H1 (cell line): ENCODE data around the gene BSCL2. TPM values are rescaled to one million over a fixed set of nuclear protein-coding genes. Genes with fewer than 3 reads are reported as not detected.

ENCODE experiments used
- CTCF ChIA-PET: fragments of 300-600 bp; sonication (Branson Sonifier 250); formaldehyde crosslinking; loops from one replicate; lab custom pipeline; 2021; ENCODE audit not compliant: partially characterized antibody; lab: Charles Lee
- POLR2A ChIA-PET: fragments of 300-600 bp; sonication (Branson Sonifier 250); formaldehyde crosslinking; loops from one replicate; lab custom pipeline; 2021; ENCODE audit warnings: inconsistent platforms; ENCODE audit not compliant: partially characterized antibody; lab: Charles Lee
- DNase-seq, 2 experiments: peaks; one replicate each; pipeline versions ENCODE4 v3.0.0 to v3.0.0-alpha.2; 2010 to 2022; ENCODE audit warnings: low spot score in 2 of 2, low read depth in 1 of 2, mixed read lengths in 1 of 2
- FAIRE-seq: peaks from 2 replicates; lab custom pipeline; 2011; peaks lifted over from hg19 to GRCh38; lab: Jason Lieb, UNC
- H2AFZ ChIP-seq: 2 replicates; pipeline ENCODE4 v1.8.1; 2012; ENCODE audit warnings: low read length, inconsistent platforms
- H2AK5ac ChIP-seq: 2 replicates; pipeline ENCODE4 v1.6.1; 2013; ENCODE audit warnings: low read depth, low read length
- H2BK120ac ChIP-seq: replicated peaks from 2 replicates; pipeline ENCODE3; 2013; ENCODE audit warnings: low read depth, low read length, inconsistent platforms
- H2BK12ac ChIP-seq: 2 replicates; pipeline ENCODE4 v1.6.1; 2013; ENCODE audit warnings: low read depth, low read length
- H2BK15ac ChIP-seq: 2 replicates; pipeline ENCODE4 v1.6.1; 2013; ENCODE audit warnings: low read length
- H2BK20ac ChIP-seq: 2 replicates; pipeline ENCODE4 v1.6.1; 2013; ENCODE audit warnings: low read length
- H2BK5ac ChIP-seq: 2 replicates; pipeline ENCODE4 v1.6.1; 2013; ENCODE audit warnings: low read depth, low read length
- H3K14ac ChIP-seq: 2 replicates; pipeline ENCODE4 v1.6.1; 2013; ENCODE audit warnings: inconsistent platforms; ENCODE audit not compliant: insufficient read length
- H3K18ac ChIP-seq: 2 replicates; pipeline ENCODE4 v1.6.1; 2013; ENCODE audit warnings: low read length; ENCODE audit errors: extremely low read depth
- H3K23ac ChIP-seq: 2 replicates; pipeline ENCODE4 v1.6.1; 2013; ENCODE audit warnings: inconsistent platforms; ENCODE audit not compliant: insufficient read length
- H3K23me2 ChIP-seq: 2 replicates; pipeline ENCODE4 v1.6.1; 2013; ENCODE audit warnings: low read depth, low read length
- H3K27ac ChIP-seq: 2 replicates; pipeline ENCODE4 v1.6.1; 2011; ENCODE audit warnings: low read depth, low read length, inconsistent platforms
- H3K27me3 ChIP-seq, 4 experiments: replicated peaks in 1 of 4; 1 replicate in 1 of 4; 2 replicates in 3 of 4; pipeline versions ENCODE4 v1.6.1 to v1.8.1; 2011 to 2013; ENCODE audit warnings: low read length in 3 of 4, mild to moderate bottlenecking in 3 of 4, inconsistent platforms in 2 of 4, mixed read lengths in 2 of 4, moderate library complexity in 1 of 4; ENCODE audit not compliant: control insufficient read depth in 3 of 4, insufficient read depth in 3 of 4; ENCODE audit errors: extremely low read depth in 1 of 4
- H3K36me3 ChIP-seq, 4 experiments: 2 replicates each; pipeline versions ENCODE4 v1.6.1 to v1.8.1; 2011 to 2013; ENCODE audit warnings: mild to moderate bottlenecking in 4 of 4, low read length in 3 of 4, moderate library complexity in 2 of 4, control low read depth in 1 of 4, inconsistent platforms in 1 of 4; ENCODE audit not compliant: insufficient read depth in 4 of 4, control insufficient read depth in 2 of 4
- H3K4ac ChIP-seq: replicated peaks from 2 replicates; pipeline ENCODE3; 2013; ENCODE audit warnings: low read length, low read depth, mixed read lengths, inconsistent platforms; ENCODE audit not compliant: insufficient read length
- H3K4me1 ChIP-seq, 4 experiments: replicated peaks in 1 of 4; 1 replicate in 1 of 4; 2 replicates in 3 of 4; pipeline versions ENCODE4 v1.6.1 to v1.8.1; 2011 to 2013; ENCODE audit warnings: low read length in 3 of 4, inconsistent platforms in 2 of 4, mixed read lengths in 1 of 4; ENCODE audit not compliant: insufficient read depth in 4 of 4, control insufficient read depth in 3 of 4
- H3K4me2 ChIP-seq, 2 experiments: 2 replicates each; pipeline versions ENCODE4 v1.6.1 to v1.8.1; 2011 to 2013; ENCODE audit warnings: low read depth in 2 of 2, low read length in 2 of 2, control low read depth in 1 of 2, inconsistent platforms in 1 of 2, mild to moderate bottlenecking in 1 of 2; ENCODE audit not compliant: insufficient read depth in 1 of 2
- H3K4me3 ChIP-seq, 4 experiments: fragments of 200-600, 300-600 bp in 1 of 4; sonication (generic), shearing (Covaris generic), sonication (Bioruptor Twin) in 1 of 4; 2 replicates each; pipeline versions ENCODE4 v1.5.1 to v1.8.1; 2011 to 2016; ENCODE audit warnings: low read length in 4 of 4, low read depth in 3 of 4, control low read depth in 2 of 4, inconsistent platforms in 2 of 4, mild to moderate bottlenecking in 2 of 4, mixed read lengths in 1 of 4, moderate library complexity in 1 of 4; ENCODE audit not compliant: insufficient read depth in 2 of 4; ENCODE audit errors: extremely low read depth in 1 of 4
- H3K56ac ChIP-seq: replicated peaks from 2 replicates; pipeline ENCODE3; 2013; ENCODE audit warnings: low read depth, mild to moderate bottlenecking, mixed read lengths, low read length, inconsistent platforms; ENCODE audit not compliant: insufficient read length
- H3K79me1 ChIP-seq: 2 replicates; pipeline ENCODE4 v1.6.1; 2013; ENCODE audit warnings: low read depth, low read length, control low read depth
- H3K79me2 ChIP-seq, 2 experiments: 2 replicates each; pipeline versions ENCODE4 v1.6.1 to v1.8.1; 2012 to 2013; ENCODE audit warnings: low read length in 2 of 2, mild to moderate bottlenecking in 2 of 2, inconsistent platforms in 1 of 2; ENCODE audit not compliant: insufficient read depth in 2 of 2, control insufficient read depth in 1 of 2
- H3K9ac ChIP-seq, 4 experiments: replicated peaks in 1 of 4; 1 replicate in 1 of 4; 2 replicates in 3 of 4; pipeline versions ENCODE4 v1.6.1 to v1.8.1; 2011 to 2013; ENCODE audit warnings: low read depth in 3 of 4, low read length in 3 of 4, control low read depth in 2 of 4, mild to moderate bottlenecking in 2 of 4, moderate library complexity in 2 of 4, inconsistent platforms in 1 of 4; ENCODE audit errors: extremely low read depth in 1 of 4
- H3K9me3 ChIP-seq, 2 experiments: 2 replicates each; pipeline versions ENCODE4 v1.6.1 to v1.8.1; 2012 to 2013; ENCODE audit warnings: mild to moderate bottlenecking in 2 of 2, moderate library complexity in 2 of 2, control low read depth in 1 of 2, inconsistent platforms in 1 of 2, low read depth in 1 of 2, low read length in 1 of 2, mixed read lengths in 1 of 2; ENCODE audit not compliant: insufficient read depth in 2 of 2
- H4K20me1 ChIP-seq, 2 experiments: replicated peaks in 1 of 2; 2 replicates each; pipeline versions ENCODE3 to v1.8.1; 2011 to 2013; ENCODE audit warnings: inconsistent platforms in 2 of 2, low read length in 2 of 2, mild to moderate bottlenecking in 1 of 2; ENCODE audit not compliant: insufficient read depth in 2 of 2, control insufficient read depth in 1 of 2
- H4K5ac ChIP-seq: 2 replicates; pipeline ENCODE4 v1.6.1; 2013; ENCODE audit warnings: low read length, low read depth, mixed read lengths, inconsistent platforms; ENCODE audit not compliant: insufficient read length
- H4K8ac ChIP-seq: 2 replicates; pipeline ENCODE4 v1.8.0; 2013; ENCODE audit warnings: mild to moderate bottlenecking, moderate library complexity, low read length, inconsistent platforms; ENCODE audit not compliant: insufficient read depth; ENCODE audit errors: extremely low read depth
- H4K91ac ChIP-seq: replicated peaks from 2 replicates; pipeline ENCODE3; 2013; ENCODE audit warnings: low read length, mixed read lengths, inconsistent platforms; ENCODE audit not compliant: insufficient read length
- BCL11A ChIP-seq, 2 experiments: IDR thresholded peaks; one replicate each; pipeline ENCODE4 v1.6.1; 2011; ENCODE audit warnings: low read depth in 2 of 2, low read length in 2 of 2, mild to moderate bottlenecking in 2 of 2
- CEBPB ChIP-seq: IDR thresholded peaks from 2 replicates; pipeline ENCODE4 v1.6.1; 2012; ENCODE audit warnings: low read depth, low read length
- CHD1 ChIP-seq: IDR thresholded peaks from 2 replicates; pipeline ENCODE4 v1.6.1; 2012; ENCODE audit warnings: low read depth, low read length, improper control_type of control experiment
- CHD2 ChIP-seq: IDR thresholded peaks from 2 replicates; pipeline ENCODE4 v1.6.1; 2012; ENCODE audit warnings: low read length, improper control_type of control experiment
- CTCF ChIP-seq, 3 experiments: IDR thresholded peaks; 1 replicate in 2 of 3; 2 replicates in 1 of 3; pipeline versions ENCODE4 v1.5.1 to v1.6.1; 2011; ENCODE audit warnings: low read length in 3 of 3, mild to moderate bottlenecking in 3 of 3, inconsistent platforms in 2 of 3, low read depth in 1 of 3, moderate library complexity in 1 of 3; ENCODE audit not compliant: insufficient read depth in 1 of 3; ENCODE audit errors: control extremely low read depth in 1 of 3
- GABPA ChIP-seq: IDR thresholded peaks from 2 replicates; pipeline ENCODE4 v1.6.1; 2011; ENCODE audit warnings: mild to moderate bottlenecking, low read length, moderate library complexity, borderline replicate concordance; ENCODE audit not compliant: insufficient read depth
- KDM4A ChIP-seq: IDR thresholded peaks from one replicate; pipeline ENCODE4 v1.7.1; 2012; ENCODE audit warnings: low read depth, mild to moderate bottlenecking, moderate library complexity, low read length, inconsistent platforms; ENCODE audit not compliant: severe bottlenecking
- MAFK ChIP-seq: IDR thresholded peaks from 2 replicates; pipeline ENCODE4 v1.6.1; 2012; ENCODE audit warnings: low read depth, mild to moderate bottlenecking, improper control_type of control experiment, low read length
- NRF1 ChIP-seq: IDR thresholded peaks from 2 replicates; pipeline ENCODE4 v1.6.1; 2011; ENCODE audit warnings: mild to moderate bottlenecking, low read depth, low read length, improper control_type of control experiment
- RFX5 ChIP-seq: IDR thresholded peaks from 2 replicates; pipeline ENCODE4 v1.6.1; 2011; ENCODE audit warnings: low read depth, low read length, improper control_type of control experiment, borderline replicate concordance
- RXRA ChIP-seq: IDR thresholded peaks from 2 replicates; pipeline ENCODE4 v1.6.1; 2011; ENCODE audit warnings: low read depth, mild to moderate bottlenecking, low read length, moderate library complexity; ENCODE audit not compliant: insufficient read depth
- TAF7 ChIP-seq: optimal IDR thresholded peaks from 2 replicates; pipeline ENCODE3; 2011; ENCODE audit warnings: low read depth, mild to moderate bottlenecking, inconsistent platforms, low read length, moderate library complexity, borderline replicate concordance
- WGBS, 2 experiments: shearing (Covaris generic) in 1 of 2; methylation state at CpG; one replicate each; pipeline versions ENCODE4 v1.1.6 to v1.1.7; 2013 to 2015; ENCODE audit warnings: low lambda C conversion rate in 2 of 2, mixed read lengths in 2 of 2, inconsistent platforms in 1 of 2, low coverage in 1 of 2, missing lambda C conversion rate in 1 of 2; ENCODE audit not compliant: insufficient replicate concordance in 2 of 2, insufficient coverage in 1 of 2, insufficient read length in 1 of 2; ENCODE audit errors: extremely low coverage in 1 of 2, missing lambda C conversion rate in 1 of 2; 5-methylcytosine and 5-hydroxymethylcytosine counted together
- polyA plus RNA-seq, 7 experiments: library from polyadenylated mRNA; depleted of rRNA in 3 of 7; stranded (reverse) in 5 of 7; unstranded in 2 of 7; fragments of >200 nt in 5 of 7; fragments of 200-250 nt in 2 of 7; gene quantifications; 1 replicate in 5 of 7; 2 replicates in 1 of 7; 4 replicates in 1 of 7; pipeline versions ENCODE4 v1.2.1 to v1.2.3, GENCODE V29; 2011 to 2013; ENCODE audit warnings: missing spikeins in 2 of 7, mixed read lengths in 2 of 7
- total RNA-seq: library from RNA; stranded (reverse); fragmentation: NEBNext Ultra II Directional; extraction: Animal tissue kit (Norgen Biotek cat#: 25700); gene quantifications from 2 replicates; pipeline ENCODE4 v1.2.1, GENCODE V29; 2021

The BSCL2 gene
- total and polyA plus RNA-seq, 2 of the 8 experiments (the other 6 are each of a cell fraction or from before 2014, with no cell fraction given): 59.5 to 264 TPM

GRCh38 chr11:62726915-62727164 is 19.6 kb upstream of the BSCL2 start:
- H2BK120ac ChIP-seq: no peak overlapping the region
- ChIA-PET POLR2A (interaction anchor here (0.6 to 10.9 kb wide), 36 partner anchors 8 to 159 kb away, joined by 3 to 192 read pairs (median 5); partner anchors contain the start of genes BSCL2, C11orf98, CSKMT and EEF1G), CTCF (interaction anchor here (1.7 to 2.1 kb wide), 2 partner anchors 27 to 42 kb away, joined by 5 to 9 read pairs; partner anchors contain the start of gene ZBTB3)
- no peaks in the 10 kb centered on the region; a peak in 3 of 7 replicates for H3K4me1 ChIP-seq
- H3K79me1 ChIP-seq: 0 out of 2 replicates have a peak, but pooled peaks cover 2% of the 10 kb centered on the region
- no peak overlapping the region; the same call in none of the 2 replicates for H3K18ac ChIP-seq
- peak overlapping the region; percentile 92 for H3K27ac ChIP-seq
- H4K5ac ChIP-seq: peak overlapping the region; percentile 97
- H2BK15ac ChIP-seq: no peak overlapping the region
- H2AK5ac ChIP-seq: no peak overlapping the region
- no peaks in the 10 kb centered on the region for H3K9me3 ChIP-seq
- H4K20me1 ChIP-seq: peaks cover 12 to 17% of the 10 kb centered on the region in 2 experiments
- no peaks in the 10 kb centered on the region for H3K27me3 ChIP-seq
- no peak overlapping the region for H2AFZ ChIP-seq
- H3K4me2 ChIP-seq: peak overlapping the region; percentile 85 to 93
- H3K36me3 ChIP-seq: peaks cover 14 to 32% (median 21%) of the 10 kb centered on the region in 4 experiments
- FAIRE-seq: no peak
- DNase-seq: no peak
- peaks cover 16% of the 10 kb centered on the region for H3K23me2 ChIP-seq
- peak overlapping the region; percentile 84 to 92 (median 90) for H3K9ac ChIP-seq
- H3K14ac ChIP-seq: no peak overlapping the region
- H2BK5ac ChIP-seq: peak overlapping the region; percentile 91
- 0% methylated on average over 9 of the region's 37 CpGs; no CpG with 5 or more reads in 1 of the 2 experiments for WGBS, 2 experiments
- H3K4me3 ChIP-seq: peak overlapping the region; percentile 87 to 98 (median 96)
- peak overlapping the region; percentile 27 for H3K56ac ChIP-seq
- peak overlapping the region; percentile 40 for H4K91ac ChIP-seq
- no peak overlapping the region for H3K23ac ChIP-seq
- no peak overlapping the region for H2BK20ac ChIP-seq
- H4K8ac ChIP-seq: peak overlapping the region; percentile 91
- peaks cover 18 to 75% of the 10 kb centered on the region in 2 experiments for H3K79me2 ChIP-seq
- no peak overlapping the region for H3K4ac ChIP-seq
- H2BK12ac ChIP-seq: no peak overlapping the region
- TF ChIP-seq CEBPB: no peak
- no peak for TF ChIP-seq CHD1
- TF ChIP-seq BCL11A (IDR thresholded peaks at IDR 0.05; ENCODE audit: low read depth in 2 of 2, low read length in 2 of 2): no peak
- TF ChIP-seq CHD2: peak; percentile 6; the same call in 1 of the 2 replicates
- TF ChIP-seq TAF7: no peak
- no peak for TF ChIP-seq CTCF (IDR thresholded peaks at IDR 0.05; ENCODE audit: control extremely low read depth in 1 of 3, insufficient read depth in 1 of 3, low read depth in 1 of 3, low read length in 3 of 3)
- TF ChIP-seq KDM4A: peak; percentile 22
- no peak for TF ChIP-seq GABPA
- TF ChIP-seq RFX5: no peak
- TF ChIP-seq NRF1: no peak
- TF ChIP-seq RXRA: no peak
- no peak for TF ChIP-seq MAFK
